RWPE2 (cell line): ENCODE measurements around the gene ARHGAP15.

Experiments
- ATAC-seq: fragments of 200-7000 bp; cut with Tn5 transposase; 3 replicates; pipeline ENCODE4 v1.9.1; 2021; ENCODE audit warnings: low read depth
- DNase-seq: peaks from one replicate; pipeline ENCODE4 v3.0.0-alpha.2; 2020; ENCODE audit warnings: low spot score
- H3K27ac ChIP-seq: fragments of 450-650 bp; 2 replicates; pipeline ENCODE4 v1.5.1; 2017; ENCODE audit warnings: mild to moderate bottlenecking; ENCODE audit not compliant: poor library complexity, severe bottlenecking
- H3K27me3 ChIP-seq: fragments of 250-450 bp; sonication (Bioruptor Pico); 2 replicates; pipeline ENCODE4 v1.5.1; 2021; ENCODE audit warnings: mild to moderate bottlenecking, moderate library complexity; ENCODE audit not compliant: insufficient read depth, poor library complexity, severe bottlenecking
- H3K36me3 ChIP-seq: fragments of 250-450 bp; sonication (Bioruptor Pico); 2 replicates; pipeline ENCODE4 v1.5.1; 2020; ENCODE audit warnings: low read depth, mild to moderate bottlenecking, moderate library complexity
- H3K4me1 ChIP-seq: fragments of 250-450 bp; sonication (Bioruptor Pico); 2 replicates; pipeline ENCODE4 v1.5.1; 2021; ENCODE audit warnings: mild to moderate bottlenecking, moderate library complexity; ENCODE audit not compliant: insufficient read depth, poor library complexity, severe bottlenecking
- H3K4me3 ChIP-seq: fragments of 250-450 bp; sonication (Bioruptor Pico); 2 replicates; pipeline ENCODE4 v1.5.1; 2021; ENCODE audit warnings: mild to moderate bottlenecking, moderate library complexity; ENCODE audit not compliant: severe bottlenecking
- H3K9me3 ChIP-seq: fragments of 250-450 bp; sonication (Bioruptor Pico); 2 replicates; pipeline ENCODE4 v1.5.1; 2021; ENCODE audit warnings: mild to moderate bottlenecking, moderate library complexity; ENCODE audit not compliant: severe bottlenecking
- CTCF ChIP-seq: fragments of 450-650 bp; IDR thresholded peaks from one replicate; pipeline ENCODE4 v1.5.1; 2017; ENCODE audit warnings: mild to moderate bottlenecking, moderate library complexity; ENCODE audit not compliant: poor library complexity, severe bottlenecking

The ARHGAP15 gene

GRCh38 chr2:143312441-143312840 is 183.2 kb downstream of the ARHGAP15 start:
- H3K9me3 ChIP-seq: no peaks in the 10 kb centered on the region
- no peaks in the 10 kb centered on the region for H3K27me3 ChIP-seq
- no peak for DNase-seq
- H3K4me3 ChIP-seq: no peak overlapping the region
- H3K36me3 ChIP-seq: no peaks in the 10 kb centered on the region
- no peaks in the 10 kb centered on the region for H3K4me1 ChIP-seq
- ATAC-seq: no peak
- no peak for TF ChIP-seq CTCF
- H3K27ac ChIP-seq: no peak overlapping the region

- no peak for ATAC-seq
- TF ChIP-seq CTCF: no peak
- H3K27me3 ChIP-seq: no peaks in the 10 kb centered on the region
Measured at GRCh38 chr2:143313861-143314260, 184.6 kb downstream of the ARHGAP15 start.

DNA sequence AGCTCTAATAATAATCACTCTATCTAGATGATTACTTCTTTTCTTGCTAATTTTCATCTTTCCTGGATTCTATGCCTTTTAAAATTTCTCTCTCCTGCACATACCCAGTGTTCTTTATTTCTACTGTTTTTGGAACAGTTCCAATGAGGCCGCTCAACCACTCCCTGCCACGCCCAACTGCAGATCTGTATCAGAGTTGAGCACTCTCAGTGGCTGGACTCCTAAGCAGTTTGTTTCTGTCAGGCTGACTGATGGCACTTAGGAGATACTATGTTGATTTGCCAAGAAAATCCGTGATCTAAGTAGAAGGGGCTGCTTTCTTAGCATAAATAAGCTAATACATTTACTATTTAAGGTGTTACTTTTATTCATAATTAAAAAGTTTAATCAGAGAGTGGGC is 192.8 kb downstream of the ARHGAP15 start:
- no peak for TF ChIP-seq CTCF
- Histone ChIP-seq H3K4me1 (no peaks in the 10 kb centered on the region), H3K27ac (no peak overlapping the region), H3K9me3 (no peaks in the 10 kb centered on the region), H3K4me3 (no peak overlapping the region), H3K36me3 (no peaks in the 10 kb centered on the region), H3K27me3 (no peaks in the 10 kb centered on the region)
- DNase-seq (no peak), ATAC-seq (no peak)

More at GRCh38 chr2:143313861-143314260, 184.6 kb downstream of the ARHGAP15 start:
- no peak for DNase-seq
- no peak overlapping the region for H3K27ac ChIP-seq
- H3K36me3 ChIP-seq: no peaks in the 10 kb centered on the region
- H3K4me3 ChIP-seq: no peak overlapping the region
- no peaks in the 10 kb centered on the region for H3K9me3 ChIP-seq
- H3K4me1 ChIP-seq: no peaks in the 10 kb centered on the region

GRCh38 chr2:143329288-143329687 is 200.1 kb downstream of the ARHGAP15 start:
- no peak for ATAC-seq
- Histone ChIP-seq H3K27me3 (no peaks in the 10 kb centered on the region), H3K4me3 (no peak overlapping the region), H3K36me3 (no peaks in the 10 kb centered on the region), H3K4me1 (no peaks in the 10 kb centered on the region), H3K9me3 (no peaks in the 10 kb centered on the region), H3K27ac (no peak overlapping the region)
- no peak for DNase-seq
- TF ChIP-seq CTCF: no peak

DNA sequence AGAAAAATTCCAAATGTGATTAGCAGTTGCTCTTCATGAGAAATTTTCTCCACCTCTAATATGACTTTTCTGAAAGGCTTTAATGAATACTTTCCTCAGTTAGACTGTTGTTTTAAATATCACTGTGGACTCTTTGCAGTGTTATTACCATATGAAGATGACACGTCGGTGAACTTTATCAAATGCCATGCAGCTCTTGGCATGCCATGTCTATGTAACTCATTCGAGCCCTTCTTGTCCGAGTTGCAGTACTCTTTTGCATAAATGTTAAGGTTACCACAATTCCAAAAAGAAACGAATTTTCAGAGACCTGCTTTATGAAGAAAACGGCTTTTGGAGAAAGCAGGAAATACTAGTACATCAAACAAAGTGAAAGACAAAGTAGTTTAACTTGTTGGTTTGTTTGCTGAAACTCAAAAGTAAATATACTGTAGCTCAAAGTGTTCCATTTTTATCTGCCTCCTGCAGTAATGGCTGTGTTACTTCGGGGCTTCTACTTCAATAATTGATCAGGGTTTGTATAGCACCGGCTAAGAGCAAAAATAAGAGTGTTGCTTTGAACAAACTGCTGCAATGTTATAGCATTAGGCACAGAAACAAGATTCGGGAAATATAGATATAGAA is 204.1 kb downstream of the ARHGAP15 start:
- TF ChIP-seq CTCF: no peak
- ATAC-seq (no peak), DNase-seq (no peak)
- Histone ChIP-seq H3K27ac (no peak overlapping the region), H3K36me3 (no peaks in the 10 kb centered on the region), H3K9me3 (no peaks in the 10 kb centered on the region), H3K4me3 (no peak overlapping the region), H3K27me3 (no peaks in the 10 kb centered on the region), H3K4me1 (no peaks in the 10 kb centered on the region)
